ENCODE results near the gene SBF2. TPM values are rescaled to one million over a fixed set of nuclear protein-coding genes. Genes with fewer than 3 reads are reported as not detected.

SBF2 gene
- total RNA-seq, 1 experiment from 2014 or later: 30.2 TPM

DNA sequence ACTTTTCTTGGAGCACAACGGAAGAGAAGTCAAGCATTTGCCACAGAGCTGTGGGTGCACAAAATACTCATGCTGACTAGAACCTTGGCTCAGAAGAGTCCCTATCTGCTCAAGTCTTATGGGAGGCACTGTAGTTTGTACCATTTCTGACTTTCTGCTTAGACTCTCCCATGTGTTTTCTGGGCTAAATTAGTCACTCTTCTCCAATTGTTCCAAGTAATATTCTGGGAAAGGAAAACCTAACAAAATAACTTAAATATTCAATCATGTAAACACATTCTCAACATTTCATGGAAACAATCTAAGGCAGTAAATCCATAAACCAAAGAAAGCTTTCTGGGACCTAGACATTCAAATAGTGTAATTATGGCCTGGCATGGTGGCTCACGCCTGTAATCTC is 409.4 kb downstream of the SBF2 start:
- Mint-ChIP-seq H3K27me3 (ENCODE audit: low read depth) (no peaks in the 10 kb centered on the region), H3K9me3 (no peaks in the 10 kb centered on the region), H3K4me1 (peaks cover 16 to 21% of the 10 kb centered on the region in 2 experiments), H3K36me3 (ENCODE audit: insufficient read depth in 1 of 3, low read depth in 3 of 3) (no peaks in the 10 kb centered on the region), H3K27ac (no peak overlapping the region; a peak in 1 of 7 replicates), H3K4me3 (no peak overlapping the region)
- H3T11ph ChIP-seq (ENCODE audit: low read length): no peak overlapping the region
- no peak overlapping the region for H2AK5ac ChIP-seq (ENCODE audit: insufficient read length, low read length)
- H2BK12ac ChIP-seq (ENCODE audit: insufficient read length, low read depth, low read length): no peak overlapping the region
- no peak overlapping the region for H2BK5ac ChIP-seq (ENCODE audit: insufficient read length, low read length)
- H2BK15ac ChIP-seq (ENCODE audit: low read depth, low read length): no peak overlapping the region
- no CpG with 5 or more reads among the region's 2 CpGs for WGBS (ENCODE audit: extremely low coverage, insufficient read length, low lambda C conversion rate)
- H3K56ac ChIP-seq (ENCODE audit: insufficient read length, low read depth, low read length): no peak overlapping the region
- no peaks in the 10 kb centered on the region for H4K20me1 ChIP-seq (ENCODE audit: control insufficient read depth, insufficient read depth, insufficient read length)
- no peak overlapping the region for H3K4ac ChIP-seq (ENCODE audit: low read depth, low read length)
- no peak overlapping the region for H4K8ac ChIP-seq (replicated peaks; ENCODE audit: insufficient read length, low read depth, low read length)
- H2AFZ ChIP-seq (ENCODE audit: low read length): no peak overlapping the region
- H3K23me2 ChIP-seq (ENCODE audit: insufficient read length, low read depth, low read length, poor library complexity, severe bottlenecking): no peaks in the 10 kb centered on the region
- H3K79me2 ChIP-seq (ENCODE audit: insufficient read depth, low read length): no peaks in the 10 kb centered on the region
- DNase-seq: no peak
- H3K27me3 ChIP-seq (ENCODE audit: insufficient read depth, low read length): no peaks in the 10 kb centered on the region
- H3K9ac ChIP-seq (ENCODE audit: extremely low read depth, insufficient read length, low read length): no peak overlapping the region
- TF ChIP-seq, protein P1, sequence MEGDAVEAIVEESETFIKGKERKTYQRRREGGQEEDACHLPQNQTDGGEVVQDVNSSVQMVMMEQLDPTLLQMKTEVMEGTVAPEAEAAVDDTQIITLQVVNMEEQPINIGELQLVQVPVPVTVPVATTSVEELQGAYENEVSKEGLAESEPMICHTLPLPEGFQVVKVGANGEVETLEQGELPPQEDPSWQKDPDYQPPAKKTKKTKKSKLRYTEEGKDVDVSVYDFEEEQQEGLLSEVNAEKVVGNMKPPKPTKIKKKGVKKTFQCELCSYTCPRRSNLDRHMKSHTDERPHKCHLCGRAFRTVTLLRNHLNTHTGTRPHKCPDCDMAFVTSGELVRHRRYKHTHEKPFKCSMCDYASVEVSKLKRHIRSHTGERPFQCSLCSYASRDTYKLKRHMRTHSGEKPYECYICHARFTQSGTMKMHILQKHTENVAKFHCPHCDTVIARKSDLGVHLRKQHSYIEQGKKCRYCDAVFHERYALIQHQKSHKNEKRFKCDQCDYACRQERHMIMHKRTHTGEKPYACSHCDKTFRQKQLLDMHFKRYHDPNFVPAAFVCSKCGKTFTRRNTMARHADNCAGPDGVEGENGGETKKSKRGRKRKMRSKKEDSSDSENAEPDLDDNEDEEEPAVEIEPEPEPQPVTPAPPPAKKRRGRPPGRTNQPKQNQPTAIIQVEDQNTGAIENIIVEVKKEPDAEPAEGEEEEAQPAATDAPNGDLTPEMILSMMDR (conservative IDR thresholded peaks at IDR 0.05): no peak
- no peak overlapping the region for H3K23ac ChIP-seq (ENCODE audit: insufficient read length, low read depth, low read length)
- H2BK120ac ChIP-seq (ENCODE audit: low read depth, low read length, poor library complexity, severe bottlenecking): no peak overlapping the region
- no peak overlapping the region for H4K5ac ChIP-seq (ENCODE audit: insufficient read length, low read depth, low read length)
- H4K91ac ChIP-seq (ENCODE audit: insufficient read length, low read depth, low read length): no peak overlapping the region
- no peak overlapping the region for H2BK20ac ChIP-seq (ENCODE audit: low read depth, low read length, poor library complexity, severe bottlenecking)
- no peak overlapping the region for H3K27ac ChIP-seq (ENCODE audit: insufficient read length, low read depth, low read length)
- H3K79me1 ChIP-seq (ENCODE audit: insufficient read depth, low read depth, low read length, poor library complexity, severe bottlenecking): no peaks in the 10 kb centered on the region
- H3K4me2 ChIP-seq (ENCODE audit: insufficient read depth, insufficient read length, low read length): no peak overlapping the region
- H3K9me3 ChIP-seq (ENCODE audit: control insufficient read depth, low read depth, low read length): no peaks in the 10 kb centered on the region
- H3K4me1 ChIP-seq (ENCODE audit: insufficient read depth, low read length): 0 out of 2 replicates have a peak, but pooled peaks cover 3% of the 10 kb centered on the region
- H3K14ac ChIP-seq (ENCODE audit: insufficient read depth, low read length): no peak overlapping the region
- H3K18ac ChIP-seq (ENCODE audit: insufficient read length, low read depth, low read length): no peak overlapping the region

Data from H9 (cell line).